ENCODE data around the gene SNX32. TPM values are rescaled to one million over a fixed set of nuclear protein-coding genes. Genes with fewer than 3 reads are reported as not detected.
A peak's percentile ranks its signal among the peaks of the same experiment; 100 is the strongest.

Gene SNX32
- total RNA-seq, 2 donors from 2014 or later: 0.52 to 0.65 TPM

DNA sequence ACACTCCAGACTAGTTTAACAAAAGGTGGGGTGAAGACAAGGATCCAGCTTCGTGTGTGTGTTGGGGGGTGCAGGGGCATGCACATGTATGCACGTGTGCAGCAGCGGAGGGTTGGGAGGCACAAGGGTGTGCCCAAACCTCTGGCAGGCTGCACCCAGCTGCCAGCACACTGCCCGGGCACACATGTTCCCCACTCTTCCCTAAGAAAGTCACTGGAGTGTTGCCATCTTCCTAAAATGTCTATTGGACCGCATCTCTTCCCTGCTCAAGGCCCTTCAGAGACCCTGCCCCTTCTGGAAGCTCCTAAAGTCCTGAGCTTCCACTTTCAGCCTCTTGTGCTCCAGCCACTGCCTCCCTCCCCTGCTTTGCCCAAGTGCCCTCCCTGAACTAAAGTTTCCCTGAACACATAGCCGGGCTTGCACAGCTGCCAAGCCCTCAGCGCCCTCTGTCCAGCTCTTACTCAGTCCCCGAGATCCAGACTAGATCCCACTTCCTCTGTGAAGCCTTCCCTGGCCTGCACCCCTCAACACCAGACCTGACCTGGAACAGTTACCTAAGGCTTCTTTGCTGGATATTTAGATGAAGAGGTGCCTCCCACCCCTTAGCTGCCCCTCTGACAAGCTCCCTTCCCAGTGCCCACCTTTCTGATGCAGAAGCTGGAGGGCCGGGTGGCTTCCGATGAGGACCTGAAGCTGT lies 18.2 kb downstream of the SNX32 start:
- intact Hi-C loops (cut with DNase I): no loop called here
- peak; percentile 47 for DNase-seq (ENCODE audit: low spot score)

DNA sequence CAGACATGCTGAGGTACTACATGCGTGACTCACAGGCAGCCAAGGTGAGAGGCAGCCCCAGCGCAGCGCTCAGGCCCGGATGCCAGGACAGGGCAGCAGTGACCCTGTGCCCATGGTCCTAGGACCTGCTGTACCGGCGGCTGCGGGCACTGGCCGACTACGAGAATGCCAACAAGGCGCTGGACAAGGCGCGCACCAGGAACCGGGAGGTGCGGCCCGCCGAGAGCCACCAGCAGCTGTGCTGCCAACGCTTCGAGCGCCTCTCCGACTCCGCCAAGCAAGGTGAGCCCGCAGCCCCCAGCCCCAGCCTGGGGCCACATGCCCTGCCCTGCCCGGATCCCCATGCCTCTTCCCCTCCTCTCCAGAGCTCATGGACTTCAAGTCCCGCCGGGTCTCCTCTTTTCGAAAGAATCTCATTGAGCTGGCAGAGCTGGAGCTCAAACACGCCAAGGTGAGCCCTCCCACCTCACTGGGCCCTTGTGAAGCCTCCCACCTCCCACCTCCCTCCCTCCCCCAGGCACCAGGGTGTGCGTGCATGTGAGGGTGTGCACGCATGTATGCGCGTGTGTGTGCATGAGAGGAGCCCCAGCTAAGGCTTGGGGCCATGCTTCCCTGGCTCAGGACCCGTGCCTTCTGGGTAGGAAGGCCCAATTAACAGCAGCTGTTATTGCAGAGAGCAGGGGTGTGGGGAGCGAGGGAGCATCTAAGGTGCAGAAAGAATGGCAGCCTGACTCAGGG lies 18.9 kb downstream of the SNX32 start:
- intact Hi-C loops (cut with DNase I): no loop called here
- DNase-seq (ENCODE audit: low spot score): peak; percentile 80

DNA sequence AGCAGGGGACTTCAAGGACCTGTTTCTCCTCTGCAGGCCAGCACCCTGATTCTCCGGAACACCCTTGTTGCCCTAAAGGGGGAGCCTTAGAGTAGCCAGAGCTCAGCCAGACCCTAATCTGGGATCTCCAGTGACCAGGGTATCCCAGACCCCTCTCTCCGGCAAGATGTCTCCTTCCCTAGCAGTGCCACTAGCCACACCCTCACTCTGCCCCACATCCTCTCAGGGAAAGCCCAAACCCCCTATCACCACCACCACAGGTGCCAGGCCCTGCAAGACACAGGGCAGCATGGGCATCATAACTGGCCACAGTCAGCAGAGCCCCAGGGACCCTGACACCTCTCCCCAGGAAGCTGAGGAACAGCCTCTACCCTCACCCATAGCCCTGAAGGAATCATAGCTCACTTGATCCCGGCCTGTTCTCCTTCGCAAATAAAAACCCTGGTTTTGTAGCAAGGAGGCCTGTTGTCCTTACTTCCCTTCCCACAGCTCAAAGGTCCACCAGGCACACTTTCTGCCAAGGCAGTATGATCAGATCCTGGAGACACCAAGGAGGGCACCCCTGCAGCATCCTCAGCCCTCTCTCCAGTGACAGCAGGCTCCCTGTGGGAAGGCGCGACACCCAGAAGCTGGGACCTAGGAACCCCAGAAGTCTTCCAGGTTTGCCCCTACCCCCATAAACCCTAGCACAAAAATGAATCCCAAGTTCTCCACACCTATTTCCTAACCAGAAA lies 19.6 kb downstream of the SNX32 start:
- peak; percentile 36 for DNase-seq (ENCODE audit: low spot score)

DNA sequence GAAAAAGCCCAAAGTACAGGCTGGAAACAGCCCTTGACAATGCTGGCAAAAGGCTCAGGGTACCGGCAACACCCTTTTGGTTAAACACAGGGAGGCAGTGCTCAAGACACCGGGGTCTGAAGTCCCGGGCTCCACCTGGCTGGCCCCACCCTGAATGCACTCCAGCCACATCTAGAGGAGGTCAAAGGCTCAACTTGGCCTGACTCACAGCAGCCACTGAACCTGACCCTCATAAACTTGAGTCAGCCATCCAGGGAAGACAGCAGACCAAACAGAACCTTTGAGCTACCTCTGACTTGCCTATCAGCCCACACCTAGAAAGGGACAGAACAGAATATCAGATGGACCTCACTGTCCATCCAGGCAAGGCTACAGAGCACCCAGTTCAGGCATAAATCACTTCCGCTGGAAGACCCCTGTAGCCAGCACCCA lies 20.4 kb downstream of the SNX32 start:
- peak; percentile 28 for DNase-seq (ENCODE audit: low spot score)
- intact Hi-C loops (cut with DNase I): no loop called here

More for the DNA sequence above, 19.6 kb downstream of the SNX32 start:
- intact Hi-C loops (cut with DNase I): no loop called here

DNA sequence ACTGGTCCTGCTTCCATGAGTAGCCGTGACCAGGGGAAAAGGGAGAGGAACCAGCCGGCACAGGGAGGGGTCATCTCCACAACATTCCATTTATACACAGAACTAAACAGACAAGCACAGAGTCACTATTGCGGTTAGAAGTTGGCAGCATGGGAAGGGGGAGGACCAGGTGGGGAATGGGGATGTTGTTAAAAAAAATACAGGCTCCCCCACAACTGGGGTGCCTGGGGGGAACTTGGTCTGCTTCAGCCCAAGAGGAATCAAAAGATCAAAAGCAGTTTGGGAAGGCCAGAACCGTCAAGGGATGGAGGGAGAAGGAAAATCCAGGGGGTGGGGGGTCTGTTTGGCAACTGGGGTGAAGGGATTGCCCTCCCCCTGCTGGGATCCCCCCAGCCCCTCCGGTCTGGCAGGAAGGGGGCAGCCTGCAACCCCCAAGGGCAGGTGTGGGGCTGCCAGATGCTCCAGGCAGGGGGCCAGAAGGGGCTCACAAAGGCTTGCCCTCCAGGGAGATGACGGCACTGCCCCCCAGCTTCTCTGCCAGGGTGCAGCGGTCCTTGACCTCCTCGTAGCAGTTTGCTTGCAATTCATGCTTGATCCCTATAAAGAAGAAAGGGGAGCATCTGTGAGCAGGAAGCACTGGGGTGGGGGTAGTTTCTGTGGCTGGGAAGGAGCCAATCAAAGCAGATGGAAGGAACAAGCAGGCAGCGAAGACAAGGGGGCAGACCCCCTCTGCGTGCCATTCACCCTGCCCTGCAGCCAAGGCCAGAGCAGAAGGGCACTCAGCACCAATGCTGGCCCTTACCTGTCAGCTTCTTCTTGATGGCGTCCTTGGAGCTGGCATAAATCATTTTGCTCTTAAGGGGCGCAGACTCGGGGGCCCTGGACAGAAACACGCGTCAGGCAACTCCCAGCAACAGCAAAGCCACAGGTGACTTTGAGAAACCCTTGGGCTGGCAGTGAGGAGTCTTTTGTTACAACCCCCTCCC lies 21.4 kb downstream of the SNX32 start:
- peak; percentile 70 for DNase-seq (ENCODE audit: low spot score)
- intact Hi-C loops (cut with DNase I): no loop called here

DNA sequence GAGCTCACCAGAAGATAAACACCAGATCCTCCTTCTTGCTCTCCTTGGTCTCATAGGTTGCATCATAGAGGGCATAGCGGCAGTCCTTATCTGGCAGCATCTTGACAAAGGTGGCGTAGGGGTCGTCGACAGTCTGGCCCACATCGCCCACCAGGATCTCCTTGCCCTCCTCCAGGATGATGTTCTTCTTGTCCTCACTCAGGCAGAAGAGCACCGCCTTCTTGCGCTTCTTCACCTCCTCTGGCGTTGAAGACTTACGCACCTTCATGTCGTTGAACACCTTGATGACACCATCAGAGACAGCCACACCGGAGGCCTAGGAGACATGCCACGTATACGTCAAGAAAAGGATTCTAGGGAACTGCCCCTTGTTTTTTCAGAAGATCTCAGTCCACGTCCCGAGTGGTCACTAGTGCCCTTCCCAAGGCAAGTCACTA lies 22.2 kb downstream of the SNX32 start:
- intact Hi-C loops (cut with DNase I): no loop called here
- DNase-seq (ENCODE audit: low spot score): peak; percentile 34

DNA sequence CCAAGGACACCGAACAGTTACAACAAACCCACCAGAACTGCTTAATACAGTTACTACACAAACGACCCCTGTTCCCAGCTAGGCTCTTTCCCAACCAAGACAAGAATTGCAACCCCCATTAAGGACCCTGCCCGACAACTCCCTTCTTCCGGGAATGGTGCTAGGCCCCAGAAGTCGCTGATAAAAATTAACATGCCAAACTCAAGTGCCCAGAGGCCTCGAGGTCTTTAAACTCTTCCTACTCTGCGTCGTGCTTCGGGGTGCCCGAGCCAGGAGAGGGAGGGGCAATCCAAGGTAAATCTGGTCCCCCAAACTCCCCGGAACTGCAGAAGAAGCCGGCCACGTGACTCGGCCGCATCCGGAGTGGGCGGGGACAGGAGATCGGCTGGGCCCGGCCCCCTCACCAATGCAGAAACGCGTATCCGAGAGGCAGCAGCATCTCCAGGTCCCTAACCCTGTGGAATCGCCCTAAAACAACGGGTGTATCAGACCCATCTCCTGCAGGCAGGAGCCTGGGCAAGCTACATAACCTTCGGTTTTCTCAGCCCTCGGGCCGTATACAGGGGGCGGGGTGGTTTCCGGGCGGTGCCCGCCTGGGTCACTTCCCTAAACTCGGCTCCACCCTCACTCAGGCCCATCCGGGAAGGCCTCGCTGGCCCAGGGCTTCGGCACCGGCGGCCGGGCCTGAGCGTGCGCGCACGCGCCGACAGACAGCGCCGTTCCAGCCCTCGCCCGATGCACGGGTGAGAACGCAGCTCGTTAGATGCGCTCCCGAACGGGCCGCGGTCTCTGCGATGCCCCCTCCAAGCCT lies 23.1 kb downstream of the SNX32 start:
- DNase-seq (ENCODE audit: low spot score): peak; percentile 96
- intact Hi-C loops (cut with DNase I): no loop called here

DNA sequence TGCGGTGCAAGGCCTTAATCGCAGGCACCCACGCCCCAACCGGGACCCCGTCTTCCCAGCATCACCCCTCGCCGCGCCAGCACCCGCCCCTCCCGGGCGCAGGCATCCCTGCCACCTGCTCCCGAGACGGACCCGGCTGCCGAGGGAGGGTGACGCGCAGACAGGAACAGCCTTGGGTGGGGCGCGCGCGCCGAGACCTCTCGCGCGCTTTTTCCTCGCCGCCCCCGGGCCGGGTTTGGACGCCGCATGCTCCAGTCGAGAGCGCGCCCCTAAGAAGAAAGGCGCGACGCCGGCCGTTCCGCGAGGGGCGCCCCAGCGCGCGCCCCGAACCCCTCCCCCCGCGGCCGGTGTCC lies 23.7 kb downstream of the SNX32 start:
- no peak for DNase-seq (ENCODE audit: low spot score)
- intact Hi-C loops (cut with DNase I): no loop called here

DNA sequence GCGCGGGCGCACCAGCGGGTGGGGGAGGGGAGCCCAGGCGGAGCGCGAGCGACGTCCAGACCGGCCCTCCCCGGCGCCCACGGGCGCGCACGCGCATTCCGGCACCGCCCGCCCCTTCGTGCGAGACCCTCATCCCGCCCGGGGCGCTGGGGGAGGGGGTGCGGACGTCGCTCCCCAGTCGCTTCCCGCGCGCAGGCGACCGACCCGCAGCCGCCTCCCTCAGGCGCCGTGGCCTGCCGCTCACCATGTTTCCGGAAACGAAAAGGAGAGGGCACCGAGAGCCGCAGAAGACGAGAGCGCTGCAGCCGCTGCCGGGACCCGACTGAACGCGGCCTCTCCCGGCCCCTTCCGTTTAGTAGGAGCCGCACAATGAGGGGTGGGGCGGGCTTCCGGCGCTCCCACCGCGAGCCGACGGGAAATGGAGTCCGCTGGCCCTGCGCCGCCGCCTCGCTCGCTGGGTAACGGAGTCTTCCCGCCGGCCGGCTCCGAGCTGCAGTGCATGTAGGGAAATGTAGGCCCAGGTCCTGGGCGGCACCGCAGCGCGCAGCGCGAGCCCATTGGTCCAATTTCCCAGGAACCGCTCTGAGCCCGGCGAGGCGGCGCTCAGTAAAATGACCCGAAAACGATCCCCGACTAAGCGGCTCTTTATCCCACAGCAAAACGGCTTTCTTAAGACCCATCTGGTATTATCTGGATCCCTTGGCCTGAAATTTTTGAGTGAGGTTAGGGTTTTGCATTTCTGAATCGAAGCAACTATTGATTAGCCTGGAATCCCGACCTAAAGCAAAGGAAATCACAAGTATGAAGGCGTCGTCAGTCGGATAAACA lies 24.3 kb downstream of the SNX32 start, which contains the start of gene CFL1:
CFL1 (minus strand) TSS at position 328 of the 828 bp plus-strand sequence; CDS start at position 247, 81 bp downstream.
- peak; percentile 100 for DNase-seq (ENCODE audit: low spot score)
- intact Hi-C loops (cut with DNase I): no loop called here

DNA sequence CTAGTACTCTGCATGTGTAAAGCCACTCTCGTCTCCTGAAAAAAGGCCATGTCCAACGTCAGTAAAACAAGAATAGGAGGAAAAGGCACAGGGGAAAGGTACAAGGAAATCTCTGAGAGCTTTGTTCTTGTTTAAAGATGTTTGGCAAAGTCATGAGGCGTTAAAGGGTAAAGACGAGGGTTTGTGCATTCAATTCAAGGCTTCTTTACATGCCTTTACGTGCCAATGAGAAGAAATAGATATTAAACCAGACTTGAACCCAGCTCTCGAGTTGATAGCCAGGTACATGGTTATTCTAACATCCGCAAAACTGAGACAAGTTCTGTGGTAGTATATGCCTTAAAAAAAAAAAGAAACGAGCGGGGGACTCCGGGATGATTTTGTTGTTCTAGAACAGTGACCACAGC lies 24.9 kb downstream of the SNX32 start:
- intact Hi-C loops (cut with DNase I): no loop called here
- no peak for DNase-seq (ENCODE audit: low spot score)

DNA sequence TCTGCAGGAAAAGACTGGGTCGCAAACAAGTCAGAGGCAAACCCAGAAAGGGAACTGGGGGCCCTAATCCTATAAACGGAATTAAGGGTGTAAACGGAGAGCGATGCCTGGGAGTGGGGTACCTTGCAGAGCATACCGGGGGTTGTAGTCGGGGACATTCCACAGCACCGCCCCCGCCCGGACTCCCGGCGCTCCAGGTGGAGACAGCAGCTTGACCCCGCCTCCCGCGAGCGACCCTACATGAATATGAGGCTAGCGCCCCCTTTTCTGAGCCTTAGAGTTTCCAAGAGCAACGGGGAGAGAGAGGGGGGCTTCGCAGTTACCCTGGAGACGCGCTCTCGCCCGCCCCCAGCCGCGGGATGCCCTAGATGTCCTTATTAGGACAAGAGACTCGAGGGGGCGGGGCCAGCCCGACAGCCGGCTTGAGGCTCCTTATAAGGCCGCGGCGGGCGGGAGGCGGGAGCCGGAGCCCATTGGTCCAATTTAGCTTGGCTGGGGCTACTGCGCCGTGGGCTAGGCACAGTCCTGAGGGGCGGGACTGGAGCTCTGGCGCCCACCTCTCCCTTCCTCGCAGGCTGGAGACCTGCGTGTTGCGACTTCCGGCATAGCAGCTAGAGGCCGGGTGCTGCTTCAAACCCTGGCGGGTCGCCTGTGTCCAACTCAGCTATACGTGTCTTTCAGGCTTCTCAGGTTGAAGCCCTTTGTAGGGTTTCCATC lies 25.5 kb downstream of the SNX32 start:
- intact Hi-C loops (cut with DNase I): no loop called here
- peak; percentile 100 for DNase-seq (ENCODE audit: low spot score)

DNA sequence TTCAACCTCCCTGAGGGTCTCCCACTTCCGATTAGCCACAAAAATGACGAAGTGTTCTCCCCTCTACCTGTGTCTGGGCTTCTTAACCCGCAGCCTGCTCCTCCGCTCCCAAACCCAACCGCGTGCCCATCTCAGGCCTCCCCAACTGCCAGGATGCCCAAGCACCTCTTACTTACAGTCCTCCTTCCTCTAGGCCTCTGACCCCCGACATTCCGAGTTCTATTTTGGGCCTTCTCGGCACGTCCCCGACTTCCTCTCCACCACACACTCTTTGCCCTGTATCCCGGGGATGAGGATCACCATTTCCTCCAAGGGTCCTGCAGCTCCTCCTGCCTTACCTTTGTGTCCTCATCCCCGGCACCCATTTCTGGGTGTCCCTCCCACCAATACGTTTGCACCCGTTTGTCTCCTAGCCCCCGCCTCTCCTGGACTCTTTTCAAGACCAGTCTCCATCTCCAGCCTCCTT lies 26.1 kb downstream of the SNX32 start:
- DNase-seq (ENCODE audit: low spot score): no peak
- intact Hi-C loops (cut with DNase I): no loop called here

DNA sequence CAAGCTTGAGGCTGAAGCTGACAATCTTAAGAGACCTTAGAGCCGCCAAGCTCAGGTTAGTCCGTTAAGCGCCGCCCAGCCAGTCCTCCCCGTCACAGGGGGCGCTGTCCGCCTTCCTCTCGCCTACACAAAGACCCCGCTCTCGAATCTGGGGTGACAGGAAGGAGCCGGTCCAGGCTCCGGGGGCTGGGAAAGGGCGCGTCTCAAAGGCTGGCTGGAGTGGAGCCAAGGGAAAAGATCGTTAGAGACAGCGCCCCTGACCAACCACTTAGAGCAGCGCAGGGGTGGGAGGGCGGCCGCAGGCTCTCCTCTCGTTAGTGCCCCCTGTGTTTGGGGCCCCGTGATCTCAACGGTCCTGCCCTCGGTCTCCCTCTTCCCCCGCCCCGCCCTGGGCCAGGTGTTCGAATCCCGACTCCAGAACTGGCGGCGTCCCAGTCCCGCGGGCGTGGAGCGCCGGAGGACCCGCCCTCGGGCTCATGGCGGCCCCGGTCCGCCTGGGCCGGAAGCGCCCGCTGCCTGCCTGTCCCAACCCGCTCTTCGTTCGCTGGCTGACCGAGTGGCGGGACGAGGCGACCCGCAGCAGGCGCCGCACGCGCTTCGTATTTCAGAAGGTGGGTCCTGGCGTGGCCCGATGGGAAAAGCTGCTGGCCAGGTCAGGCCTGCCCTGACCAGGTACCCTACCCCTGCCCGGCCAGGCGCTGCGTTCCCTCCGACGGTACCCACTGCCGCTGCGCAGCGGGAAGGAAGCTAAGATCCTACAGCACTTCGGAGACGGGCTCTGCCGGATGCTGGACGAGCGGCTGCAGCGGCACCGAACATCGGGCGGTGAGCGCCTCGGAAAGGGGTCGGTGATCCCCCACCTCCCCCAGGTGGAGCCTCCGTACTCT lies 26.8 kb downstream of the SNX32 start, which contains the start of gene MUS81:
MUS81 (plus strand) TSS at position 156 of the 887 bp plus-strand sequence; CDS start at position 477, 321 bp downstream.
- intact Hi-C loops (cut with DNase I): no loop called here
- peak; percentile 99 for DNase-seq (ENCODE audit: low spot score)

DNA sequence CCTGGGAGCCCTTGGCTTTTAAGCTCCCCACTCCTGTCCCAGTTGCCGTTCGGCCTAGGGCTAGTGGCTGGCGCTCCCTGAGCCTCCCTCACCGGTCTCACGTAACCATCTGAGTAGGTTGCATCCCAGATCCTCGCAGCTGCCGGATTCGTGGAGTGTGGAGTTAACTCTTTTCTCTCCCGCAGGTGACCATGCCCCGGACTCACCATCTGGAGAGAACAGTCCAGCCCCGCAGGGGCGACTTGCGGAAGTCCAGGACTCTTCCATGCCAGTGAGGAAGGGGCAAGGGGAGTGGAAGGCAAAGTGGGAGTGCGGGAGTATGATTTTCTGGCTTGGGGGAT lies 27.4 kb downstream of the SNX32 start:
- no peak for DNase-seq (ENCODE audit: low spot score)
- intact Hi-C loops (cut with DNase I): no loop called here

DNA sequence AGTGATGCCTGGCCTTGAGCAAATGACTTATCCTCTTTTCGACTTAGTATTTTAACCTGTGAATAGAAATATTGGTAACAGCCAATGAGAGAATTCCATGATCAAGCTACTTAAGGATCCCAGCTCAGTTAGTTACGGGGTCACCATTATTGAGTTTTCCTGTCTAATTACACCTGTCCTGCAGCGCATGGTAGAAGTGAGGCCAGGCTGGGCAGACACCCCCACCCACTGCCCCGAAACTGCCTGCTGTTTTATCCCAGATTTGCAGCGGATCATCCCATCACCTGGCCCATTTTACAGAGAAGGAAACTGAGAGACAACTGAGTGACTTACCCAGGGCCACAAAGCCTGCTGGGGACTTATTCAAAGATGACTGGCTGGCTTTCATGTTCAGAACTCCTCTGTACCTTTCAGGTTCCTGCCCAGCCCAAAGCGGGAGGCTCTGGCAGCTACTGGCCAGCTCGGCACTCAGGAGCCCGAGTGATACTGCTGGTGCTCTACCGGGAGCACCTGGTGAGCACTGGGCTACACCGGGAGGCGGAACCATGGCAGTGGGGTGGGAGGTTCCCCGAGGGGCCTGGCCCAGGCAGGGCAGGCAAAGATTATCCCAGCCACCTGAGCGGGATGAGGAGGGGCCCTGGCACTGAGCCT lies 27.9 kb downstream of the SNX32 start:
- peak; percentile 51 for DNase-seq (ENCODE audit: low spot score)
- intact Hi-C loops (cut with DNase I): no loop called here

Data from posterior vena cava (tissue), 2 donors.